G401.6 (cell line): ENCODE results near the gene NPBWR2.

ENCODE experiments used
- FAIRE-seq: peaks from 2 replicates; lab custom pipeline; 2012; peaks lifted over from hg19 to GRCh38; lab: Jason Lieb, UNC

NPBWR2 gene

DNA sequence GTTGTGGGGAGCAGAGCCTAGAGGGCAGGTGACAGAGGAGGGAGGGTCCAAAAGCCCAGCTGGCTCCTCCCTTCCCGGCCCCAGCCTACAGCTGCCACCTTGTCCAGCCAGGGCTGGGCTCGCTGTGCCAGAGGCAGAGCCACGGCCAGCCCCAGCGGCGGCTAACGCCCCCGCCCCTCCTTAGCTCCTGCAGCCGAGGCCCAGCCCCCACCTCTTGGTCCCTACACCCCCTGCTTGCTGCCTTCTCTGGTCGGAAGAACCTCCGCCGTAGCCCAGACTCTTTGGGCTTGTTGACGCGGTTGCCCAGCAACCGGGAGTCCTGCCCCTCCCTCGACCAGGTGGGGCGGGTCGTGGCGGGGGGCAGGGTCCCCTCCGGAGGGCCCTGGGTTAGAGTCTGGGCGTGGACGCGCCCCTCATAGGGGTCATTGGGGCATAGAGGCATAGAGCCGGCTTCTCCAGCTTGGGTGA, 22.6 kb downstream of the NPBWR2 start:
- FAIRE-seq = no peak

DNA sequence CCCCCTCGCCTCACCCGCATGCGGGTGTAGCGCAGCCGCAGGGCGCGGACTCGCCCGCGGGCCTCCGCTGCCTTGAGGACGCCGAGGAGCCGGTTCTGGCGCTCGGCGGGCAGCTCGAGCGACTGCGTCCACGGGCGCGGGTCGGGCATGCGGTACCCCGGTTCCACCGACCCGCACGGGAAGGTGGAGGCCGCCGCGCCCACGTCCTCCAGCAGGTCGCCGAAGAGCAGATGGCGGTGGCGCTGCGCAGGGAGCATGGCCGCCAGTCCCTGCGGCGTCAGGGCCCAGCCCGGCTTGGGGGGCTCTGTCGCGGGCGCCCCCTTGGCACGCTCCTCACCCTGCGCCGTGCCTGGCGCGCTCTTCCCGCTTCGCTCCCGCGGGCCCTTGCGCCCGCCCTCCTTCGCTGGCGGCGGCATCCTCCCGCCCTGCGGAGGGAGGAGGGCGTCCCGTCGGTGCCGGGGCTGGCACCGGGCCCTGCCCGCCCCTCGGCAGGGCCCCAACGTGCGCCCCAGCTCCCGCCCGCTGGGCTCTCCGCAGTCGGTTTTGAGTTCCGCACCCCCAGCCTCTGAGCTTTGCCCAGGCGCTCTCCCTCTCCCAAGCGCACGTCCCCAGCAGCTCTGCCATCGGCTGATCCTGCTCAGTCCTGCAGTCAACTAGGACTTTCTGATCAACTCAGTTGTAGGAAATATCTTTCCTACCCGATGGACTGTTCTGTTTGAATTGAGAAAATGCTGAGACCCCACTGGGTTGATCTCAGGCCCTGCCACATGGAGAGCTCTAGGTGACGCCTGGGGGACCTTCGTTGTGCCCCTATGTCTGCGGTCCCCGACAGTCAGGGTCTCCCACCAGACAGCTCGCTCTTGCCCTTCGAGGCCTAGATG, 23.3 kb downstream of the NPBWR2 start, which contains the start of gene LKAAEAR1:
LKAAEAR1 (minus strand) TSS at position 595 of the 881 bp plus-strand sequence; CDS start at position 416, 179 bp downstream.
- no peak for FAIRE-seq

DNA sequence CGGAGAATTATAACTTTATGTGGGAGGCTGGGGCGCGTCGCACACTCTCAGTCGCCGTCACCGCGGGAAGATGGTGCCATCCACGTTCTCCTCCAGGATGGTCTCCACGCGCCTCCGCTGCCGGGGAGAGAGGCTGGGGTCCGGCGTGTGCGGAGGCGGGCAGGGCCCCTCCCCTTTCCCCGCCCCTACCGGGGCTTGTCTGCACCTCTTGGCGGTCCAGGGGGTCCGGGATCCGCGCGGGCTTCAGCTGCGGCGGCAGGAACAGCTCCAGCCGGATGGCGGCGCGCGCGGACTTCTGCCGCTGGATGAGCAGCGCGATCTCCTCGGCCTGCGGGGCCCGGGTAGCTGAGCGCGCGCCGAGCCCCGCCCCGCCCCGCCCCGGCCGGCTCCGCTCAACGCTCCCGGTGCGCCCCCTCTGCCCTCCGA, 24.0 kb downstream of the NPBWR2 start:
- no peak for FAIRE-seq

DNA sequence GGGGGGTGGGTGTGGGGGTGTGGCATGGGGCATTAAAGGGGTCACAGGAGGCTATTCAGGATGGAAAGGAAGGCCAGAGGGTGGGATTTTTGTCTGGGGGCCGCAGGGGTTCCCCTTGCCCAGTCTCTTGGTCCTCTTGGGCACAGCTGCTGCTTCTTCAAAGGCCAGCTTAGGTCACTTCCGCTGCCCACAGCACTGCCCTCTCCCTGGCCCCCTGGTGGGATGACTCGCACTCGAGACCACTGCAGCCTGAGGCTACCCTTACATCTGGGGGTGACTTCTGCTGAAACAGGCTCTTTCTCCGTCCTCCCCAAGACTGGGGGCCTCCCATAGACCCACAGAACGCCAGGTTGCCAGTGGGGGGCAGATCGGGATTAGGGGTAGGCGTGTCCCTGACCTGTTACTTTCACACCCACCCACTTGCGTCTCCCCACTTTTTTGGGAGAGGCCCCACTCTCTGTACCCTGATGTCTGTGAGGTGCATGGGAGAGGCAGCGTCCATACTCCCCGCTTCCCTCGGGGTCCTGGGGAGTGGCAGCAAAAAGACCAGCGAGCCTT, 24.5 kb downstream of the NPBWR2 start:
- no peak for FAIRE-seq

DNA sequence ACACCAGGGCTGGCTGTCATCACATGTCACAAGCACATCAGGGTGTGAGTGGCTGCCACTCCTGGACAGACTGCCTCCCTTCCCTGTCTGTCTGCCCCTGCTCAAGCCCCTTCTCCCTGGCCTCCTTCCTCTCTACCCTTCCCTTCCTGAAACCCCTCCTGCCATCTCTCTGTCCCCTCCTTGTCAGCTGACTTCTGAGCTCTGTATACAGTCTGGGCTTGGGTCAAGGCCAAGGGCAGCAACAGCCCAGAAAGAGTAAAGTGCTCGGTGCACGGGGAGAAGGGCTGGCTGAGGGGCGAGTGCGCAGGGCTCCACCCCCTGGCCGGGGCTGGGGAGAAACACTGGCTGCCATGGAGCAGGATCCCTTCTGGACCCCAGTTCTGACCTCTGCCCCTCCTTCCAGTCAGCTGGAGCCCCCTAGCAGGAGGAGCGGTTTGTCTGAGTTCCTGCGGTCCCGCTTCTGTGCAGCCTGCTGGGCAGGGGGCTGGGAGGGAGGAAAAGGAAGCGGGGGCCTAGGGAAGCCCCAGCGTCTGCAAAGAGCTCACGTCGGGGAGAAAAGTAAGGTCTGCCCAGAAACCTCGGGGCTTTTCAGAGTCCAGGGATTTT, 25.1 kb downstream of the NPBWR2 start:
- FAIRE-seq = no peak

DNA sequence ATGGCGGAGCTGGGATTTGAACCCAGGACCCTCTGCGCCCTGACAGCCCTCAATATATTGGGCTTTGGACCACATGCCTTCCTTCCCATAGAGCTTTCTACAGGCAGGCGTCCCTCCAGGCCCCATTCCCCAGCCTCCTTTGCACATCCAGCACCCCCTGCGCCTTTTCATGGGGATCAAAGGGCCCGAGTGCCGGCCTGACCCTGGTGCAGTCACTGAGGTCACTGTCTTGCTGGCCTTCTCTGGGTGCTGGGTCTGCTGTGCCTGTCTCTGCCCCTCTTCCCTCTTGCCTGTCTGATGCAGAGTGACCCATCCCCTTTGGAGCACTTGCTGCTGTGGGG, 25.8 kb downstream of the NPBWR2 start:
- FAIRE-seq = no peak

DNA sequence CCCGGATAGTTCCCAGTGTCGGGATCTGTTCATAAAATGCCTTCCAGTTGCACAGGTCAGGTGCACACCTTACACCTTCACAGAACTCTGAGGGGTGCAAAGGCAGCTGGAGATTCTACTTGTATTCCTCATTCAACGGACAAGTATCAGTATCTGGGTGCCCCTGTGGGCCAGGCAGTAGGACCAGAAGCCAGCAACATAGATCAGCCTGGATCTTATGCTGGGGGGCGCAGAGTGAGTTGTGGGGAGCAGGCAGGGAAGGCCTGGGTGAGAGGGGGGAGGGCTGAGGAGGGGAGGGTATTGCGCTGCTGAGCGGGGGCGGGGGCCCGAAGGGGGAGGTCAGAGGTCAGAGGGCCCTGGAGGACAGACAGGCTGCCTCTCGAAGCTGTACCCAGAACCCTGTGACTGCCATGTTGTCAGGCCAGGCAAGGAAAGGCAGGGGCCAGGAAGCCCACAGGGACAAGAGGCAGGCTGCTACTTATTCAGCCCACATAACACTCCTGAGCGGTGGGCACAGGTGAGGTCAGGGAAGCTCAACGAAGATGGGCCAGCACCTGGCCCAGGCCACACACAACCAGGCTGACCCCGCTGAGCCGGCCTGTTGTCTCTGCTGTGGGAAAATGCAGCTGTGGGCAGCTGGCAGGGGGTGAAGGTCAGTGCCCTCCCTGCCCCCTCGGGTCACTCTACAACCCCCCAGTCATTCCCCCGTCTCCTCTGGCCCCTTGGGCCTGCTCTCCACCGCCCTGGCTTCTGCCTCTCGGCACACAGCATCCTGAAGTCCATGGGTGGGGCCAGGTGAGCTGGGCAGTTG, 26.3 kb downstream of the NPBWR2 start:
- FAIRE-seq = no peak

DNA sequence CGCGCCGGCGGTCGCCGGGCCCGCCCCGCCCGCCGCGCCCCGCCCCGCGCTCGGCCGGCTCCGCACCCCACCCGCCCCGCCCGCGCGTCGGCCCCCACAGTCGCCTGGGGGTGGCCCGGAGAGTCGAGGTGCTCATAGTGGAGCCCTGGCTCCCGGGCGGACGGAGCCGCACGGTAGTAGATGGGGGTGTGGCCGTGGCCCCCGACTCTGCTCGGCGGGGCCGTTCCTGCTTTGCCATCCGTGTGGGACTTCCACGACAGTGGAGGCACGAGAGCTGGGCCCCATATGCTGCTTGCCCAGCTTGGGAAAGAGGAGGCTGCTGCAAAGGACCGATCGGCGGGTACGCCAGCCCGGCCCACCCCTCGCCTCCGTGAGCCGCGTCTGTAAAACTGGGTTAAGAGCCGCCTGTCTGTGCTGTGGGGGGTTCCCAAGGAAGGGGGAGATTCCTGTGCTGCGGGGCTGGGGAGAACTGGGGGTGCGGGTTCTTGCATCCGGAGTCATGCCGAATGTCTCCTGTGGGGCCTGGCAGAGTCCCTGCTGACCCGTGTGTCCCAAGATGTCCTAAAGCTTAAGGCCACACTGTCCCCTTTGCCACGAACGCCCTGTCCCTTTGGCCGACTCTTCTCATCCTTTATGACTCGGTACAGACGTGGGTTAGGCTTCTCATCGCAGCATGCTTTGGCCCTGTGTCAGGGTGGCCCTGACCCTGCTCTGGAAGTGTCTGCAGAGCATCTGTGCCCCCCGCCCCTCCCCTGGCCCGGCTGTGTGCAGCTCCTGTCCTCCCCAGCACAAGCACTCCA, 27.2 kb downstream of the NPBWR2 start, which contains the start of gene OPRL1:
OPRL1 (plus strand) TSS at position 70 of the 800 bp plus-strand sequence. CDS start 12,639 bp downstream, outside the sequence.
- no peak for FAIRE-seq

DNA sequence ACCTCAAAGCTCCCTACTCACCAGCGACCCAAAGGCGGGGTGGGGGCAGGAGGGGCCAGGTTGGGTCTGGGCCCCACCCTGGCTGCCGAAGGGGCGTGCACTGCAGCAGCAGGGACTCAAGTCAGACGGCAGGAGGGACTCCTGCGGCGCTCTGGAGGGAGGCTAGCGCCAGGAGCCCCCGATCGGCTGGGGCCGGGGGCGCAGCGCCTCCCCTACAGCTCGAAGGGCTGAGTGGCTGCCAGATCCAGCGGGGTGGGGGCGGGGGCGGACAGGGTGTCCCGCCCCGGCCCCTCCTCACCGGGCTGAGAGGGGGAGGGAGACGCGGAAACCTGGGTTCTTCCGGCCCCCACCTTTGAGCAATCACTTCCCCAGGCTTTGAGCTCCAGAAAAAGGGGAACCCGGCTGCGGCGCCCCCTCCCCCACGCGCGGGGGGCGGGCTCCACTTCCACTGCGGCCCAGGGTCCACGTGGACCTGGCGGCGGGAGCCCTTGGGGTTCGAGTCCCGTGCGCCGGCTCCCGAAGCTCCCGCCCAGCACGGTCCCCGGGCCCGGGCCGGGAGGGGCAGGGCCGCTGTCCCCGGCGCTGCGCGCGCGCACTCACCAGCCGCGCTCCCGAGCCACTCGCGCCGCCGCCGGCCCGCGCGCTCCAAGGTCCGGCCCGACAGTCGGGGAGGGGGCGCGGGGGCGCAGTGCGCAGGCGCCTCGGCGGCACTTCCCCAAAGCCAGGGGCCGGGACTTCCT, 27.9 kb downstream of the NPBWR2 start, which contains the start of gene RGS19:
RGS19 (minus strand) TSS at position 246 of the 740 bp plus-strand sequence. CDS start 2,632 bp downstream, outside the sequence.
- no peak for FAIRE-seq

DNA sequence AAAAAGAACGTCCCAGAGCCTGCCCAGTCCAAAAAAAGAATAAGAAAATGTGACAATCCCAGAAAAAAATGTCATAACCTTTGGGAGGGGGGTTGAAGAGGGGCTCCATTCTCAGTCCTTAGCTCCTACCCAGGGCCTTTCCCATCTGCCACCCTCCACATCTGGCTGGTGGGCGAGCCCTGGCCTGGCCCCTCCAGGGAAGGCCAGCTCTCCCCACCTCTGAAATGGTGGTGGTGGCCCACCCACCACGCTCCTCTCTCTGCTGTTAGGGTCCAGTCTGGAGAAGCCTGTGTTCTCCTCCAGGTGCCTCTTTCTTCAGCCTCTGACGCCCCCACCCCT, 28.5 kb downstream of the NPBWR2 start:
- no peak for FAIRE-seq

DNA sequence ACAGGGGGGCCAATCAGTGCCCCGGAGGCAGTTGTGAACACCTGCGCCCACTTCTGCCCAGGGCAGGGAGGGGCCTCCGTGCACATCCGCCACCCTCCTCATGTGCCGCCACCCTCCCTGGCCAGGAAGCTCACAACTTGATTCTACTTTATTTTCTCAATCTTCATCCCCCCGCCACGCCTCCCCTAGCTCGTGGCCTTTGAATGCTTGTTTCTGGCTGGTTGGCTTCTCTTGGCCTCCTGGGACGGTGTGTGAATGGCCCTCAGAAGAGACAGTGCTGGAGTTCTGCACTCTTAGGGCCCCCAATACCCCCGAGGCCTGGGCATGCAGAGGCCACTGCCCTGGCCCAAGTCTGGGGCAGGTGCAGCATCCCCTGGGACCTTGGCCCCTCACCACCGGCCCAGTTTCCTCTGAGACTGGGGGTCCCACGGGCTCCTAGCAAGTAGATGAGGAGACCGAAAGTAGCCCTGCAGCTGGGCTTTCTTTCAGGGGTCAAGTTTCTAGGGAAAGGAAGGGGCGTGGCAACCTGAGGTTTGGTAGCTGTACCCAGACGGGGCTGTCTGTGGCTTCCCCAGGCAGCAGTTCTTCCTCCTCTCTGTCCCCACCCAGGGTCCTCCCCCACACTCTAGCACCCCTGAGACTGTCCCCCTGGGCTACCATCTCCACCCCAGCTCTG, 29.4 kb downstream of the NPBWR2 start:
- no peak for FAIRE-seq

DNA sequence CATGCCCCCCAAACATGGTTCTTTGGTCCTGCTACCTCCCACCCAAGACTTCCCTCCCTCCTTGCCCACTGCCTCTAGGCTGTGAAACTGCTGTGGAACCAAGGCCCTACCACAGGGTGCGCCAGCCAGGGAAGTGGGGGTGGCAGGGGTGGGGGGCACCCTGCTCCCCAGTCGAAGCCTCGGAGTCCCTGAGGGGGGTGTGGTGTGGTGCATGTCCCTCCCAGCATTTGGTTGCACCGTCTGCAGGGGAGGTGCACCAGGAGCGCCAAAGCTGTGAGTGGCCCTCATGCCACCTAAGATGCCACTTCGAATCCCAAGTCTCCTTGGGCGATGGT, 29.9 kb downstream of the NPBWR2 start:
- FAIRE-seq = no peak

DNA sequence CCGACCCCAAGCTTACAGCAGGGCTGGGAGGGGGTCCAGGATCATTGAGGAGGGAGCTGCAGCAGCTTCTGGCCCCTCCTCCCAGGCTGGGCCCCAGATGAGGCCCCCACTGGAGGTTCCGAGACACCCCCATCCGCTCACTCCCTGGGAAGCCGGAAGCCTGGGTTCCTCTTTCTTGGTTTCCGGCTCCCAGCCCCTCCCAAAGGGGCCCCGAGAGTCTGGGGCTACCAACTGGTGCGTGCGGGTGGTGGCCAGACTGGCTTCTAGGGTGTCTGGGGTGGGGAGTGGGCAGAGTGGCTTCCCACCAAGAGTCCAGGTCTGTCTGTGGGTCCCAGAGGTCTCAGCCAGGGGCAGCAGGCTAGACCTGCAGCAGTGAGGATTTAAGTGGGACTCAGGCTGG, 30.3 kb downstream of the NPBWR2 start:
- FAIRE-seq = no peak

DNA sequence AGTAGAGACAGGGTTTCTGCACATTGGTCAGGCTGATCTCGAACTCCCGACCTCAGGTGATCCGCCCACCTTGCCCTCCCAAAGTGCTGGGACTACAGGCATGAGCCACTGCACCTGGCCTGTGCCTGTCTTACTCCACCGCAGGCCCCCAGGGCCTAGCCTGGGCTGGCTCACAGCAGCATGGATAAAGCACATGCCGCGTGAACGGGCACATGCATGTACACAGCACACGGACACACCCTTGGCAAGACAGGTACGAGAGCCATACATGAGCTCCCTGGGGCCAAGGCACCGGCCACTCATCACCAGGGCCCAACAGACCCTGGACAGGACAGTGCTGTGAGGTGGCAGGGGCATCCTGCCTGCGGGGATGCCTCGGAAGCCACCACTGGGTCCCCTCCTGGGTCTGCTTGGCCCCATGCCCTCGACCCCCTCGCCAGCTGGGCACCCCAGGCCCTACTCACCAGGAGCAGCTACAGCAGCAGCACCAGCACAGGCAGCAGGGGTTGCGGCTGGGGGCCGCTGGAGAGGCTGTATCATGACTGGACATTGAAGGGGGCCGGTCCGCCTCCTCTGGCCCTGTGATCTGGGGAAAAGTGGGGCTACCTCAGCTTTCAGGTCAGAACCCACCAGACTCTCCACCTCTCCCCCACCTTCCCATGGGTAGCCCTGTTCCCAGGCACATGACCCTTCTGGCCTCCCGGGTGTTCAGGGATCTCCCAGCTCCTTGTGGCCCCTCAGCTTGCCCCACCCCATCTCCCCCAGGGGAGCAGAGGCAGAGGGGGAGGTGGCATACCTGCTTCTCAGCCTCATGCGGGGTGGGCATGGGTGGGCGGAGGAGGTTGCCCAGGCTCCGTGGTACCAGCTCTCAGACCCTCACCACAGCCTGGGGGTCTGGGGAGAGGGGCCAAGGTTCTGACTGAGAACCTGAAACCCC, 31.0 kb downstream of the NPBWR2 start:
- FAIRE-seq = no peak

DNA sequence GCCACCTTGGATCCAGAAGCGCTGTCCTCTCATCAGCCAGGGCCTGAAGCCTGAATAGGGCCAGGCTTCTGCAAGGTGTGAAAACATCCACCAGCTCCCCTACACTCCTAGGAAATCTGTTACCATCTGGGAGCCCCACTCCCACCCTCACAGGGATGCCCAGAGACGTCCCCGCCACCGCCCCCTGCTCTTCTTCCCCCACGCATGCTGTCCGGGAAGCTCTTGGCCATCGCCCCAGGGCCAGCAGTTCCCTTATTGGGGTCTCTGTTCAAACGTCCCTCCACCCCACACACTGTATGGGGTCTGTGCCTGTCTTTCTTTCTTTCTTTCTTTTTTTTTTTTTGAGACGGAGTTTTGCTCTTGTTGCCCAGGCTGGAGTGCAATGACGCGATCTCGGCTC, 31.8 kb downstream of the NPBWR2 start:
- FAIRE-seq = no peak

DNA sequence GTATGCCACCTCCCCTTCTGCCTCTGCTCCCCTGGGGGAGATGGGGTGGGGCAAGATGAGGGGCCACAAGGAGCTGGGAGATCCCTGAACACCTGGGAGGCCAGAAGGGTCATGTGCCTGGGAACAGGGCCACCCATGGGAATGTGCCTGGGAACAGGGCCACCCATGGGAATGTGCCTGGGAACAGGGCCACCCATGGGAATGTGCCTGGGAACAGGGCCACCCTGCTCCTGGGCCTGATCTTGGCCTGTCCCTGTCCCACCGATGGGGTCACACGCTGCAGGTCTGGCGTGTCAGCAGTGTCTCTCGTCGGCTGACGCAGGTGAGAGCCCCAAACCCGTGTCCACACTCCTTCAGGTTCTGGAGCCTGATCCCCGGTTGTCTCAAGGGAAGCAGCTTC, 32.4 kb downstream of the NPBWR2 start:
- FAIRE-seq = no peak

DNA sequence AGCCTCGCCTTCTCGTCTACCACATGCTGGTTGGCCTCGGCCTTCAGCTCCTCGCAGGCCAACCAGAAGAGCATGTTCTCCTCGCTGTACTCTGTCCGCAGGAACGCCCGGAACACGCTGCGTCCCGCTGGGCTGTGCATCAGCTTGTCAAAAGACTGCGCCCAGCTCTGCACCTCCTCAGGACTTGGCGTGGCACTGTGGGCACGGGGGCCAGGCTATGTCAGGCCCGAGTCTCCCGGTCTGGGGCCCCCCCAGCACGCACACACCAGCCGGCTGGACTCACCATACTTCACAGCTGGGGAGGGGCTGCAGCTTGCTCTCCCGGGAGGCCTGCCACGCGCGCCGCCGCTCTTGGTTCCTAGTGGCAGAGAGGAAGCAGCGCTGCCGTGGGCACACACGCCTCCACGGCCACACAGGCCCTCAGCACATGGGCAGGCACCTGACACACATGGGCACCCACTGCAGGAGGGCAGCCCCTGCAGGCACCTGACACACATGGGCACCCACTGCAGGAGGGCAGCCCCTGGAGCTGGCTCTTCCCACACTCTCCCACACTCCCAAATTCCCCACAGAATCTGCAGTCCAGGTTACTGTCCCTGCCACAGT, 33.1 kb downstream of the NPBWR2 start:
- FAIRE-seq = no peak

DNA sequence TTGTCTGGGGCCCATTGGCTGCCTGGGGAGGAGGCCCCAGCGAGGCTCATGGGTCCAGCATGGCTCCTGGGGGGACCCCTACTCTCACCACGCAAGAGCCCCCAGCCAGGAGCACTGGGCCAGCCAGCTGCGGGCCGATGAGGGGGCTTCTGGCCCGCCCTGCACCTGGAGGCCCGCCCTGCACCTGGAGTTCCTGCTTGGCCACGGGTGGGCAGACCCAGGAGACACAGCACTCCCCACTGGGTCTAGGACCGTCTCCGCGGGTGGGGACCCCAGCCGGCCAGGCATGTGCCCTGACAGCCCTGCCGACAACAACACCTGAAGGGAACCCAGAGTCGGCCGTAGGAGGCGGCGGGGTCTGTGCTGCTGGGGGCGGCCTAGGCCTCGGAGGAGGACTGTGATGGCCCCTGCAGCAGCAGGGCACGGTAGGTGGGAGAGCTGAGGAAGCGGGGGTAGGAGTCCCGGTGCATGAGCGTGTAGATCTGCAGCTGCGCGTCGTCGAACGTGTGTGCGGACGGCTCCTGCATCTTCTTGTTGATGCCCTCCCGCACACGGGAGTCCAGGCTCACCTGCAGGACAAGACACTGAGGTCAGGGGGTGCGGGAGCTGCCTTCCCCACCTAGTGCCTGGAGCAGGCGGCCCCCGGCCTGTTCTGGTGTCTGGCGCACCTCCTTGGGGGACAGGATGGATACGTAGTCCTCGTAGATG, 33.7 kb downstream of the NPBWR2 start:
- FAIRE-seq = no peak
